ENCODE results near the gene CDC42EP3.

- TF ChIP-seq, protein P1, sequence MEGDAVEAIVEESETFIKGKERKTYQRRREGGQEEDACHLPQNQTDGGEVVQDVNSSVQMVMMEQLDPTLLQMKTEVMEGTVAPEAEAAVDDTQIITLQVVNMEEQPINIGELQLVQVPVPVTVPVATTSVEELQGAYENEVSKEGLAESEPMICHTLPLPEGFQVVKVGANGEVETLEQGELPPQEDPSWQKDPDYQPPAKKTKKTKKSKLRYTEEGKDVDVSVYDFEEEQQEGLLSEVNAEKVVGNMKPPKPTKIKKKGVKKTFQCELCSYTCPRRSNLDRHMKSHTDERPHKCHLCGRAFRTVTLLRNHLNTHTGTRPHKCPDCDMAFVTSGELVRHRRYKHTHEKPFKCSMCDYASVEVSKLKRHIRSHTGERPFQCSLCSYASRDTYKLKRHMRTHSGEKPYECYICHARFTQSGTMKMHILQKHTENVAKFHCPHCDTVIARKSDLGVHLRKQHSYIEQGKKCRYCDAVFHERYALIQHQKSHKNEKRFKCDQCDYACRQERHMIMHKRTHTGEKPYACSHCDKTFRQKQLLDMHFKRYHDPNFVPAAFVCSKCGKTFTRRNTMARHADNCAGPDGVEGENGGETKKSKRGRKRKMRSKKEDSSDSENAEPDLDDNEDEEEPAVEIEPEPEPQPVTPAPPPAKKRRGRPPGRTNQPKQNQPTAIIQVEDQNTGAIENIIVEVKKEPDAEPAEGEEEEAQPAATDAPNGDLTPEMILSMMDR (IDR thresholded peaks at IDR 0.05; ENCODE audit: low read length) = no peak
- TF ChIP-seq EZH2 (optimal IDR thresholded peaks at IDR 0.05; ENCODE audit: low read depth, low read length) = no peak
Observed at GRCh38 chr2:37623406-37623805, 48.0 kb downstream of the CDC42EP3 start.

Measured in MM.1S (cell line).